A673 (cell line): ENCODE results near the gene RFX2. TPM values are rescaled to one million over a fixed set of nuclear protein-coding genes. Genes with fewer than 3 reads are reported as not detected.

Experiments used
- BruUV-seq: library from RNA; stranded (reverse); fragments of 400-500 nt; replicated peaks from 2 replicates; lab custom pipeline; 2021; lab: Mats Ljungman, UMichigan
- CTCF ChIA-PET: fragments of 300-600 bp; sonication (Branson Sonifier 250); formaldehyde crosslinking; loops from one replicate; lab custom pipeline; 2022; ENCODE audit warnings: antibody characterized with exemption; lab: Charles Lee
- POLR2A ChIA-PET: fragments of 300-600 bp; sonication (Branson Sonifier 250); formaldehyde crosslinking; loops from one replicate; lab custom pipeline; 2022; ENCODE audit warnings: antibody characterized with exemption; ENCODE audit not compliant: low non-redundant PET; lab: Charles Lee
- DNase-seq: peaks from one replicate; pipeline ENCODE4 v3.0.0-alpha.2; 2015; ENCODE audit warnings: low spot score
- H3K27ac ChIP-seq: fragments of 200-600 bp; sonication (generic); 2 replicates; pipeline ENCODE4 v1.5.1; 2016; ENCODE audit warnings: mixed run types, low read depth, mild to moderate bottlenecking, mixed read lengths, antibody characterized with exemption, low read length; ENCODE audit not compliant: poor library complexity, severe bottlenecking
- H3K27me3 ChIP-seq: fragments of 200-600 bp; sonication (generic); replicated peaks from 2 replicates; pipeline ENCODE4 v1.6.1; 2017; ENCODE audit warnings: mixed run types, low read depth, mild to moderate bottlenecking, mixed read lengths, antibody characterized with exemption, low read length; ENCODE audit not compliant: insufficient read depth, poor library complexity
- H3K36me3 ChIP-seq: fragments of 200-600 bp; sonication (generic); 2 replicates; pipeline ENCODE4 v1.6.1; 2016; ENCODE audit warnings: mixed run types, mild to moderate bottlenecking, mixed read lengths, antibody characterized with exemption, low read length; ENCODE audit not compliant: insufficient read depth, poor library complexity, severe bottlenecking
- H3K4me1 ChIP-seq: fragments of 200-600 bp; sonication (generic); 2 replicates; pipeline ENCODE4 v1.6.1; 2017; ENCODE audit warnings: mixed run types, mild to moderate bottlenecking, mixed read lengths, antibody characterized with exemption, low read length; ENCODE audit not compliant: insufficient read depth, poor library complexity, severe bottlenecking
- H3K4me3 ChIP-seq: fragments of 200-600 bp; sonication (generic); 2 replicates; pipeline ENCODE4 v1.5.1; 2016; ENCODE audit warnings: low read depth, mixed run types, mild to moderate bottlenecking, mixed read lengths, low read length; ENCODE audit not compliant: poor library complexity, severe bottlenecking
- H3K9me3 ChIP-seq: fragments of 200-600 bp; sonication (generic); 2 replicates; pipeline ENCODE4 v1.6.1; 2016; ENCODE audit warnings: mixed run types, low read depth, mild to moderate bottlenecking, mixed read lengths, antibody characterized with exemption, low read length; ENCODE audit not compliant: poor library complexity, severe bottlenecking
- CTCF ChIP-seq: fragments of 300-800, 200-600 bp; sonication (generic); conservative IDR thresholded peaks from 2 replicates; pipeline ENCODE4 v1.5.1; 2017; ENCODE audit warnings: low read depth, mild to moderate bottlenecking, antibody characterized with exemption, low read length, moderate library complexity, mixed read lengths
- EZH2 ChIP-seq: fragments of 200-600 bp; sonication (generic); IDR thresholded peaks from 2 replicates; pipeline ENCODE4 v1.6.1; 2017; ENCODE audit warnings: borderline replicate concordance, low read depth, mild to moderate bottlenecking, mixed read lengths, antibody characterized with exemption, low read length; ENCODE audit not compliant: poor library complexity, severe bottlenecking
- intact Hi-C: fragments of 100-400 bp; cut with micrococcal nuclease; formaldehyde crosslinking; loops from one replicate; pipeline ENCODE4 v1.10.0; 2022; ENCODE audit not compliant: unreplicated experiment
- total RNA-seq: library from RNA; stranded (reverse); gene quantifications from 2 replicates; pipeline ENCODE4 v1.2.3, GENCODE V29; 2021

RFX2 gene
- total RNA-seq, 1 experiment from 2014 or later: 11.7 TPM

- no peaks in the 10 kb centered on the region for H3K27me3 ChIP-seq
- H3K4me1 ChIP-seq: peaks cover 25% of the 10 kb centered on the region
- intact Hi-C loops: no loop called here
- peak; percentile 92 for TF ChIP-seq CTCF
- no peak for TF ChIP-seq EZH2
- BruUV-seq: no TSS peak
- H3K9me3 ChIP-seq: no peaks in the 10 kb centered on the region
- no peak overlapping the region for H3K4me3 ChIP-seq
- POLR2A ChIA-PET: no interaction called here
- no peaks in the 10 kb centered on the region for H3K36me3 ChIP-seq
- peak overlapping the region; percentile 75 for H3K27ac ChIP-seq
- DNase-seq: peak; percentile 89
- CTCF ChIA-PET: interaction anchor here (0.6 to 2.5 kb wide), 10 partner anchors 11 to 164 kb away, joined by 3 to 18 read pairs (median 5); partner anchors contain the start of genes NDUFA11, RANBP3 and VMAC
Measured at GRCh38 chr19:5967994-5968430, 142.3 kb downstream of the RFX2 start.

DNA sequence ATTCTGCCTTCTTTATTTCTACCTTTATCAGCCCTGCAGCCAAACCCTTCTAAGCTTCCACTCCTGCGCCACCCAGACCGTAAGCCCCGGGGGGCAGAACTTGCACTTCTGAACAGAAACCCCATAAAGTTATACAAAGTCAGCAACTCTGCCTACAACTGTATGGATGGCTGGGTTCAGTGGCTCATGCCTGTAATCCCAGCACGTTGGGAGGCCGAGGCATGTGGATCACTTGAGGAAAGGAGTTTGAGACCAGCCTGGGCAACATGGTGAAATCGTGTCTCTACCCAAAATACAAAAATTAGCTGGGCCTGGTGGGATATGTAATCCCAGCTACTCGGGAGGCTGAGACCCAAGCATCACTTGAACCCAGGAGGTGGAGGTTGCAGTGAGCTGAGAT, 142.7 kb downstream of the RFX2 start:
- no peak overlapping the region for H3K4me3 ChIP-seq
- no peaks in the 10 kb centered on the region for H3K27me3 ChIP-seq
- CTCF ChIA-PET: interaction anchor here (0.9 to 2.5 kb wide), 9 partner anchors 11 to 164 kb away, joined by 3 to 18 read pairs (median 5); partner anchors contain the start of genes NDUFA11, RANBP3 and VMAC
- intact Hi-C loops: no loop called here
- H3K27ac ChIP-seq: peak overlapping the region; percentile 75
- TF ChIP-seq CTCF (no peak), EZH2 (no peak)
- no peaks in the 10 kb centered on the region for H3K9me3 ChIP-seq
- no peak for DNase-seq
- no peaks in the 10 kb centered on the region for H3K36me3 ChIP-seq
- peaks cover 29% of the 10 kb centered on the region for H3K4me1 ChIP-seq
- POLR2A ChIA-PET: no interaction called here
- BruUV-seq: no TSS peak

DNA sequence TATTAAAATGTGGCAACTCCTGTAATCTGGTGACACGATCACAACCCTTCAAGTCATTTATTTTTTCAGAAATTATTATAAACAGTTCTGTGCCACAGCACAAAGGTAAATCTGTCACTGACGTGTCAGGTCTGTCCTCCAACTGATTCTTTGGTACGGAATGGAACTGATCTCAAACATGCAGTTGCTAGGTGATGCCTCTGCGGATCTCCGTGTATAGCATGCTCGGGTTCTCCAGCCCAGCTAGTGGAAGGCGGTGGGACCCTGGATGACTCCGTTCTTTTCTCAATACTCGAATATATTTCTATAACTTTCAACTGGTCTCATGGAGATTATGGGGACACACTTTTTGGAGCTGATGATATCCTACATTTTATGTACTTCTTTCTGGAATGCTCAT, 143.4 kb downstream of the RFX2 start:
- Histone ChIP-seq H3K4me3 (no peak overlapping the region), H3K27ac (no peak overlapping the region), H3K27me3 (no peaks in the 10 kb centered on the region), H3K36me3 (no peaks in the 10 kb centered on the region), H3K9me3 (no peaks in the 10 kb centered on the region), H3K4me1 (peaks cover 35% of the 10 kb centered on the region)
- no peak for DNase-seq
- no TSS peak for BruUV-seq
- ChIA-PET CTCF (interaction anchor here (2.2 to 2.5 kb wide), 2 partner anchors 12 to 56 kb away, joined by 17 to 18 read pairs; partner anchors contain the start of gene RANBP3), POLR2A (no interaction called here)
- intact Hi-C loops: no loop called here
- TF ChIP-seq CTCF (no peak), EZH2 (no peak)
